HG03108 (cell line): ENCODE measurements around the gene CASK.

ENCODE experiments used
- ATAC-seq: cut with Tn5 transposase; IDR thresholded peaks from one replicate; pipeline ENCODE4 v1.9.1; 2021; ENCODE audit warnings: moderate library complexity; ENCODE audit not compliant: unreplicated experiment

CASK gene

DNA sequence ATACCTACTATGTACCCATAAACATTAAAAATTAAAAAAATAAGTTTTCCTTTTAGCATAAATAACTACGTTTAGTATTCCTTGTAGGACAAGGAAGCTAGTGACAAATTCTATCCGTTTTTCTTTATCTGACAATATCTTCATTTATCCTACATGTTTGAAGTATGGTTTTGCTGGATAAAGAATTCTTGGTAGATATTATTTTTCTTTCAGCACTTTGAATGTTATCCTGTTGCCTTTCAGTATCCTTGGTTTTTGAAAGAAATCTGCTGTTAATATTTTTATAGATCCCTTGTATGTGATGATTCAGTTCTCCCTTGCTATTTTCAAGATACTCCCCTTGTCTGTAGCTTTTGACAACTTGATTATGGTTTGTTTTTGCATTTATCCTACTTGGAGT, 76.6 kb downstream of the CASK start:
- ATAC-seq, result no peak

- ATAC-seq, result no peak
Observed at GRCh38 chrX:41837270-41837944, 85.9 kb downstream of the CASK start.

DNA sequence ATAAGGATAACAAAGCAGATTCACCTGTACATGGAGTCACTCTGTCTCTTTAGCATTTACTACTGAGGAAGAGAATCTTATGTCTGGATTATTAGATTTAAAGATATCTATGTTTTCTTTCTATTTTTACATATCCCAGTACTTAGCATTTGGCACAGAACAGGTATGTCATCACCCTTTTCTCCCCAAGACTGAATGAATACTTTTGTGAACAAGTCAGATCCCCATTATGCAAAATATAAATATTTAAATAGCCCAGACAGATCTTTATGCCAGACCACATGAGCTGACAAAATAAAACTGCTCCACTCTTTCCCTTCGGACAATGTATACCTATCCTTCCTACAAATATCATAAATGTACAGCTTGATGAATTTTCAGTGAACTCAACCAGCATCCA, 94.5 kb downstream of the CASK start:
- no peak for ATAC-seq

DNA sequence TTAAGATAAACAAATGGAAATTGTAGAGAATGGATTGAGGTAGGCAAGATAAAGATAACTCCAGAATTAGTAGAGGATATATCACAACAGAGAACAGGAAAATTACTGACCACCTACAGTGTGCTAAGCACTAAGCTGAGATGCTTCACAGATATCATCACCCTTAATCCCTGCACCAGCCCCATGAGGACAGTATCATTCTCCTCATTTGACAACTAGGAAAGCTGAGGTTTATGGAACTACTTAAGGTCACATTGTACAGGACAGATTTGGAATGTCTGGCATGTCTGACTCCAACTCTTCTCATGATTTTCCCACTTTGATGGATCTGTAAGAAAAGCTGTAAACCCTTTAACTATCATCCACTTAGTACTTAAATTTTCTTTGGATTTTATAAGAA, 95.5 kb downstream of the CASK start:
- ATAC-seq, result no peak

GRCh38 chrX:41825796-41826195, 97.6 kb downstream of the CASK start:
- no peak for ATAC-seq

DNA sequence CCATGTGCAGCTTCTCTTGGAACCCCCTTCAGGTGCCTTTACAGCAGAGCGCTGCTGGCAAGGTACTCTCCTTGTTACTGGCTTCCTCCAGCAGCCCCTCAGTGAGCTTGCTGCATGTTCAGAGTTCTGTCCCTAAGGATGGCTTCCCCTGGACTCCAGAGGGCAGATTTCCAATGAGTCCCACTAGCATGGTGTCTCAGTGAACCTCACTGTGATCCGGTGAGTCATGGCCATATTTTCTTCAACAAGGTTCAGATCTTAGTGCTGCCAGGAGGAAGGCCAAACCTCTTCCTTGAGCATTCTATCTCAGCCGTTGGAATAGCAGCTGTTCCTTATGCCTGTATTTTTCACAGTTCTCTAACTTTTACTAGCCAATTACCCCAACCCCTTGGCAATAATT, 98.8 kb downstream of the CASK start:
- no peak for ATAC-seq

GRCh38 chrX:41823402-41823801, 100.0 kb downstream of the CASK start:
- no peak for ATAC-seq

- ATAC-seq, result no peak
Observed at GRCh38 chrX:41822892-41823291, 100.5 kb downstream of the CASK start.

GRCh38 chrX:41808047-41808446, 115.3 kb downstream of the CASK start:
- ATAC-seq, result no peak

DNA sequence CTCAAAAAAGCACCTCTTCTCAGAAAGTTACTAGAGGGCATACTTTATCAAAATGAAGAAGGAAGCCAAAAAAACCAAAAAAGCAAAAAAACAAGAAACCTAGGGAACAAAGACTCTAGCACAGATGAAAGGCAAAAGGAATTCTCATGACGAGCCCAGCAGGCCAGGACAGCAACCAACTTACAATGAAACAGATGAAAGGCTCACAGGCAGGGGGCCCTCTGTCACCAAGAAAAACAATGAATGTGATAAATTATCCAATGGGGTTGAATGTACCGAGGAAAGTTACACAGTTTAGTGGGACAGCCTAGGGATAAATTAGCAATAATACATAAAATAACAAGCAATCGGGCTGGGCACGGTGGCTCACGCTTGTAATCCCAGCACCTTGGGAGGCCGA, 120.4 kb downstream of the CASK start:
- no peak for ATAC-seq

GRCh38 chrX:41799661-41800060, 123.7 kb downstream of the CASK start:
- no peak for ATAC-seq

GRCh38 chrX:41796577-41796976, 126.8 kb downstream of the CASK start:
- no peak for ATAC-seq

DNA sequence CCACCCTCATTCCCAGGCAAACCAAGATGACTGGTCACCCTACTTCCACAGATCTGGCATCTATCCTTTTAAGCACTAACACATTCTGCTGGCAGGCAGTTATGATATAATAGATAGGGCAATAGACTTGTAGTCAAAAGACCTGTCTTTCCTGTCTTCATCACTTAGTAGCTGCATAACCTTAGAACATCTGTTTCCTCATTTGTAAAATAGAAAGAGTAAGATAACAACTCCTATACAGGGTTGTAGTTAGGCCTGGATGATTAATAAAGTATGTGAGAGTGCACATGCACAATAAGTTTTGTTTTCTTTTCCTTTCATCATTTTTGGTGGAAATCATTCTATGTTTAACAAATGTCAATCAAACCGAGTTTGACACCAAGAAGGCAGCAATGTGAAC, 127.3 kb downstream of the CASK start:
- ATAC-seq, result no peak

DNA sequence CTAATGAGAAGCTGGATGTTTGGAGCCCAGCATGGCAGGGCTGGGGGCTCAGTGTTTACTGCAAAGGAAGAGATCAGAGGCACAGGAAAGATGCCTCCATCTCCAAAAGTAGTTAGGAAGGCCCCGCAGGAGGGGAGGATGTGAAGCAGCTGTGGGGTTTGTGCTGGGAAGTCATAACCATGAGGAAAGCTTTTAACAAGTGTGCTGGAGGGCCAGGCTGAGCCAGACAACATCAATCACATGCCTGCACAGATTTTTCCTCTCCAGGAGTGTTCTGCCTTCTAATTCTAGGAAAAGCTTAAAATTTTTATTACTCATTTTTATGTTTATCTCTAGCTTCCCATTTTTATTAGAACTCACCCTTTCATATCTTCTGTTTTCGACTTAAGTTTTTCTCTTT, 134.0 kb downstream of the CASK start:
- ATAC-seq, result no peak

DNA sequence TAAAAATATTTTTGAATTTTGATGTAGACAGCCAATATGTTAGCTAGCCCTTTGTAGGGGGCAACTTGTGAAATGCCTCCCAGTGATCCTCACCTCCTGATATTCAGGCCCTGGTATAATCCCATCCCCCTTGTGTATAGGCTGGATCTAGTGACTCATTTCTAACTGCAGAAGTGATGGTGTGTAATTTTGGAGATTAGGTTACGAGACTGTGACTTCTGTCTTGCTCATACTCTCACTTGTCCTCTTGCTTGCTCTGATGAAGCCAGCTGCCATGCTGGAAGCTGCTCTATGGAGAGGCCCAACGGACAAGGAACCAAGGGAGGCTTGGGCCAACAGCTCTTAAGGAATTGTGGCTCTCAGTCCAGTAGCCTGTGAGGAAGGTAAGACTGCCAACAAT, 137.7 kb downstream of the CASK start:
- ATAC-seq, result no peak

- no peak for ATAC-seq
Observed at GRCh38 chrX:41781500-41781899, 141.9 kb downstream of the CASK start.

DNA sequence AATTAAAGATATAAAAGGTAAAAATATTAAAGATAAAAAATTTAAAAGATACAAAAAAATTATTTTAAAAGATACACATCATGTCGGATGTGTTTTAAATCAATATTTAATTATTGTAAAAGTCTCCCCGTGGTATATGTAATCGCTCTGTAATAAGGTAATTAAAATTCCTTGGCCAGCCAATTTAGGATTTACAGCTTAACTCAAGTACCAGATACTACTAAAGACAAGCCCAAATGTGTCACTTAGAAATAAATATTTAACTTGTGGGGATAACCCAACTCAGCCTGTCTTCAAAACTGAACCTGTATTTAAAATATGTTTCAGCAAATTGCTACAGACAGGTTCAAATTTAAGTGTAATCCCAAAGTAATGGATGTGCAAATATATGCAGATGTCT, 143.4 kb downstream of the CASK start:
- ATAC-seq, result no peak

DNA sequence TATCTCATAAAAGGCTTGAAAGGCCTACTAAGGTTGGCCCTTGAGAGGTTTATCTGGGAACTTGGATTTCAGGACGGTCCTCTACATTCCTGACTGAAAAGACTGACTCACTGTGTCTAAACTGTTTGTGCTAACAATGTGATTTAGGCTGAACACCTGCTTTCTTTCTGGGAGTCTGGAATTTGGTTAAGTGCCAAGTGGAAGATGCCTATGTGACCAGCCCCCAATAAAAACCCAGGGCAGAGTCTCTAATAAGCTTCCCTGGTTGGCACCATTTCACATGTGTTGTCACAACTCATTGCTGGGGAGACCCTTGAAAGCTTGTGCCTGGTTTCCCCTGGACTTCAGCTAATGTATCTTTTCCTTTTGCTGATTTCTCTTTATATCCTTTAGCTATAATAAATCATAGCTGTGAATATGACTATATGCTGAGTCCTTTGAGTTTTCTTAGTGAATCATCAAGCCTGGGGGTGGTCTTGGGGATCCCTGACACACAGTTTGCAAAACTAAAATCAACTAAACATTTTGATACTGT, 144.3 kb downstream of the CASK start:
- ATAC-seq, result no peak

- no peak for ATAC-seq
Observed at GRCh38 chrX:41761702-41762101, 161.7 kb downstream of the CASK start.

DNA sequence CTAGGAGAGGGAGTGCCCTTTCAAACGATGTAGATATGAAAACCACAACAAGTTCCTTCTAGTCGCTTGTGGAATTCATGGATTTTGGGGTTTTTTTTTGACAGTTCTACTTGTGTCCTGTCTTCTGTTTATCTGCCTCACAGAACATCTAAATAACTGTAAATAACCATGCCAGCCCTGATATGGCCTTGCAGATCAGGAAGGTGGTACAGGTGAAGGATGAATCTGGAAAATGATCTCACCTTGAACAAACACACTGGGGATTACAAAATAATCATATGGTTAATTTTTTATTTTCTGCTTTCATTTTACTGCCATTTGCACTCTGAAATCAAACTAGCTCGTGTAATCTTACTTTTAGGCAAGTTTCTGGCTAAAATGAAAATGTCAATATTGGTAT, 162.2 kb downstream of the CASK start:
- ATAC-seq, result no peak

- ATAC-seq, result no peak
Observed at GRCh38 chrX:41759817-41760216, 163.5 kb downstream of the CASK start.

DNA sequence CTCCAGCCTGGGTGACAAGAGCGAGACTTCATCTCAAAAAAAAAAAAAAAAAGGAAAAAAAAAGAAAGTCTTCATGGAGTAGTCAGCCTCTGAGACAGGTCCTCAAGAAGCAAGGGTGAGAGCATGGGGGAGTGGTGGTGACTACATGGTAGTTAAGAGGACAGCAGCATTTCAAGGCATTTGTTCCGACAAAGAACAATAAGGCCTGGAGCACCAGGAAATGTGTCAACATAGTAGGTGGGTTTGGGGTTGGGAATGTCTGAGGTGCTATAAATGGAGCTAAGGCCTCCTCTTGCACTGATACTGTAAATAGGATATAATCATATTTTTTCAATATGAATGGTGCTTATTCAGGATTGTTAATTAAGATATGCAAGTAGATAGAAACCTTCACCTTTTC, 165.0 kb downstream of the CASK start:
- no peak for ATAC-seq

DNA sequence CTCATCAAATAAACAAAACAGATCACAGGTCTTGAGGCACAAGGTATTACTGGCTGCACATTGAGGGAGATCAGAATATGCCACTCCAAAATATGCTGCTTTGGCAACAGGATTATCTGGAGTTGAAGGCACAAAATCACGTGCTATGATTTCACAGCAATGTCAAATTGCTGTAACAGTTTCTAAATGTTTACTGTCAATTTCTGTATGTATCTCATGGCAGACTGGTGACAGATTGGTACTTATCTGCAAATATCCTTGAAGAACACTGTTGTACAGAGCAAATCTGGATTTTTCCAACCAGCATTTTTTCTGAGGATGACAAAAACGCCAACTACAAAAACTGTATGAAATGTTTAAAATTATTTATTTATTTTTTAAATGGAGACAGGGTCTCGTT, 172.6 kb downstream of the CASK start:
- ATAC-seq, result no peak
